ENCODE measurements around the gene ECEL1.

Gene ECEL1

DNA sequence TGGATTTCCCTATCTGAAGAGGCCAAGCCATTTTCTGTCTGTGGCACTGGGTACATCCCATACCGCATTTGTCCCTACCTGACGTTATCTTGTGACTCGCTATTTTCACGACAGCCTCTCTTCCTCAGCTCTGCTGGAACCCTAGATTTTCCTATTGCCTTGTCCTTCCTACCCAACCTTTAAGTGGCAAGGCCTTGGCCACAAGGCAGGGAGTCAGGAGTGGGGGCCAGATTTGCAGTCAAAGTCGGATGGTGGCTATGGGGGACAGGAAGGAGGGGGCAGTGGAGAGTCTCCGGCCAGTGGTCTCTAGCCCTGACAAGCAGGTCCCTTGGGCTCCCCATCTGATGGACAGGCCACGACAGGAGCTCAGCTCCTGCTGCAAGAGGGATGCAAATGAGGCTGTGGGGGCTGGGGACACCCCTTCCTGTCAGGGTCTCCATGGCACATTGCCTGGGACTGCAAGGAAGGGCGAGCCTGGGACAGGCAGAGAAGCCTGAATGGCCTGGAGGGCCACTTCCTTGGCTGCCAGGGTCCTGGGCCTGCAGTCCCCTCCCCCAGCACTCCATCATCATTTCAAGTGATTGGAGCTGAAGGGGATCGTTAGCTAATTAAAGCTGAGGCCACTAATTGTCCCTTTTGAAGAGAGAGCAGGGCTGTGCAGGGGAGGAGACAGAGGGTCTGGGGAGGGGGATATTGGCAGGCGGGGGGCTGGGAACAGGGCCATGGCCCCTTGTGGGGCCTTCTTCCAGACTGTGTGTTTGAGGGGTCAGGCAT lies 6.3 kb upstream of the ECEL1 start:
- ChIA-PET CTCF (interaction anchor here (1.1 kb wide), 1 partner anchor 27 kb away, joined by 3 read pairs; no protein-coding TSS in a partner anchor), POLR2A (no interaction called here)
- Histone ChIP-seq H3K36me3 (ENCODE audit: control insufficient read depth in 2 of 2, insufficient read depth in 1 of 2, low read length in 2 of 2) (no peaks in the 10 kb centered on the region), H3K4me1 (ENCODE audit: control insufficient read depth, insufficient read depth, low read length) (no peaks in the 10 kb centered on the region), H3K9me3 (ENCODE audit: control insufficient read depth, insufficient read depth, low read depth, low read length) (no peaks in the 10 kb centered on the region), H3K4me3 (ENCODE audit: low read depth, low read length) (no peak overlapping the region), H3K27ac (ENCODE audit: extremely low read depth, low read depth, low read length) (no peak overlapping the region)
- no peak for TF ChIP-seq ZNF138 (tag by site-specific recombination; IDR thresholded peaks at IDR 0.05; ENCODE audit: borderline replicate concordance)
- no peak for TF ChIP-seq ZNF629 (tag by site-specific recombination; IDR thresholded peaks at IDR 0.05)
- no peak for TF ChIP-seq ZNF155 (tag by site-specific recombination; IDR thresholded peaks at IDR 0.05)
- TF ChIP-seq ZNF404 (tag by site-specific recombination; IDR thresholded peaks at IDR 0.05), result no peak
- TF ChIP-seq ZNF501 (tag by site-specific recombination; IDR thresholded peaks at IDR 0.05), result no peak
- no peak for TF ChIP-seq ZIC2 (tag by site-specific recombination; IDR thresholded peaks at IDR 0.05)
- TF ChIP-seq ZBTB1 (tag by site-specific recombination; IDR thresholded peaks at IDR 0.05), result no peak
- TF ChIP-seq, protein P1, sequence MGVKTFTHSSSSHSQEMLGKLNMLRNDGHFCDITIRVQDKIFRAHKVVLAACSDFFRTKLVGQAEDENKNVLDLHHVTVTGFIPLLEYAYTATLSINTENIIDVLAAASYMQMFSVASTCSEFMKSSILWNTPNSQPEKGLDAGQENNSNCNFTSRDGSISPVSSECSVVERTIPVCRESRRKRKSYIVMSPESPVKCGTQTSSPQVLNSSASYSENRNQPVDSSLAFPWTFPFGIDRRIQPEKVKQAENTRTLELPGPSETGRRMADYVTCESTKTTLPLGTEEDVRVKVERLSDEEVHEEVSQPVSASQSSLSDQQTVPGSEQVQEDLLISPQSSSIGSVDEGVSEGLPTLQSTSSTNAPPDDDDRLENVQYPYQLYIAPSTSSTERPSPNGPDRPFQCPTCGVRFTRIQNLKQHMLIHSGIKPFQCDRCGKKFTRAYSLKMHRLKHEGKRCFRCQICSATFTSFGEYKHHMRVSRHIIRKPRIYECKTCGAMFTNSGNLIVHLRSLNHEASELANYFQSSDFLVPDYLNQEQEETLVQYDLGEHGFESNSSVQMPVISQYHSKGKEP (tag by site-specific recombination; IDR thresholded peaks at IDR 0.05), result no peak

DNA sequence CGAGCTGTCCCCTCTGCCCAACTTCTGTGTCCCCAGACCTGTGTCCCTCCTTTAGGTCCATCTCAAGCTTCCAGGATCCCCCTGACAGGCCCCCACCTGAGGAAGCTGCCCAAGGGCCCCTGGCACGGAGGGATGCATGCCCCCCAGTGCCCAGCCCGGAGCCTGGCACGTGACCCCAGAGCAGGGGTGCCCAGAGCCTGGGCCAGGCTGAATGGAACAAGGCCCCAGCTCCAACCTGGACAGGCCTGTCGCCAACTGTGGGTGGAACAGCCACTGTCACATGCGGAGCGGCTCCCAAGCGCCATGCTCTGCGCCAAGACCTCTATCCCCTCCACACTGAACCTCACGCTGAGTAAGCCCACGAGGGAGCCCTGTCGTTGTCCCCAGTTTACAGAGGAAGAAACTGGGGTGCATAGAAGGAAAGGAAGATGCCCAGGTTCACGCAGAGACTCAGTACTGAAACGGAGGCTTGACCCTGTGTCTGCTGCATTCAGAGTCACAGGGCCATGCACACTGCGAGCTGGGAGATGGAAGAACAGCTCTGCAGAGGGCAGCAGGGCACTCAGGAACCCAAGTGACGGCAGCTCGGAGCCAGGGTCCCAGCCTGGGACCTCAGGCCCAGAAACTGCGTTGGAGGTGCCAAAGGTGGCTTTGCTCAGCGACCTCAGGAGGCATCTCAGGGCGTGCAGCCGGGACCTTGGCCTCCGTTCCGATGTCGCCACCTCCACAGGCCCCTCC lies 5.5 kb upstream of the ECEL1 start:
- no peaks in the 10 kb centered on the region for H3K9me3 ChIP-seq (ENCODE audit: control insufficient read depth, insufficient read depth, low read depth, low read length)
- no peak for TF ChIP-seq ZNF248 (tag by site-specific recombination; IDR thresholded peaks at IDR 0.05)
- TF ChIP-seq SCRT2 (tag by site-specific recombination; IDR thresholded peaks at IDR 0.05), result no peak
- CTCF ChIA-PET, result interaction anchor here (0.6 kb wide), 1 partner anchor 955 kb away, joined by 3 read pairs; no protein-coding TSS in a partner anchor

DNA sequence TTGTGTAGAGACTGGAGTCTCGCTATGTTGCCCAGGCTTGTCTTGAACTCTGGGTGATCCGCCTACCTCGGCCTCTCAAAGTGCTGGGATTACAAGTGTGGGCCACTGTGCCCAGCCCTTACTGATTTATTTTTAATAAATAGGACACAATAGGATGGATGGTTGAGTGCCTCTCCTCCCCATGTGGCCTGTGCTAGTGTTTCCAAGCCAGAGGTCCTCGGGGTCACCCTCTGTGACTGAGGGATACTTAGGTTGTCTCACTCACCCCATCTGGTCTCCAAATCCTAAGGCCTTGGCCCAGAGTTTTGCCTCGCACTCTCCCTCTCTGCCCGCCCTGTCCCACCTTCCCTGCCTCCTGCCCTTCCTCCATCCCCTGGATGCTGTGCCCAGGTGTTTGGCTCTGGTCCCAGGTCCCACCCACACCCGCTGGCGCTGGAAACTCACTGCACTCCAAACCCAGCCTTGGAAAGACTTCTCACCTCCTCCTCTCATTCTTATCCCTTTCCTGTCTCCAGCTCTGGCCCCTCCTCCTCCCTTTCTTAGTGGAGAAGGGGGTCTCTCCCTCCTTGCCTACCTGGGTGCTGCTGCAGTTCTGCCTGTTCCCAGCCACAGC lies 4.7 kb upstream of the ECEL1 start:
- H3K9me3 ChIP-seq (ENCODE audit: control insufficient read depth, insufficient read depth, low read depth, low read length), result no peaks in the 10 kb centered on the region
- H3K4me1 ChIP-seq (ENCODE audit: control insufficient read depth, insufficient read depth, low read length), result no peaks in the 10 kb centered on the region
- no peaks in the 10 kb centered on the region for H3K36me3 ChIP-seq (ENCODE audit: control insufficient read depth in 2 of 2, insufficient read depth in 1 of 2, low read length in 2 of 2)
- TF ChIP-seq ZFHX2 (tag by site-specific recombination; conservative IDR thresholded peaks at IDR 0.05) (0 out of 2 replicates have a peak, but pooled peaks have one; percentile 32), EGR2 (tag by site-specific recombination; IDR thresholded peaks at IDR 0.05; ENCODE audit: low read depth) (0 out of 2 replicates have a peak, but pooled peaks have one; percentile 34), ZNF423 (tag by site-specific recombination; IDR thresholded peaks at IDR 0.05) (no peak)
- TF ChIP-seq, protein P2, sequence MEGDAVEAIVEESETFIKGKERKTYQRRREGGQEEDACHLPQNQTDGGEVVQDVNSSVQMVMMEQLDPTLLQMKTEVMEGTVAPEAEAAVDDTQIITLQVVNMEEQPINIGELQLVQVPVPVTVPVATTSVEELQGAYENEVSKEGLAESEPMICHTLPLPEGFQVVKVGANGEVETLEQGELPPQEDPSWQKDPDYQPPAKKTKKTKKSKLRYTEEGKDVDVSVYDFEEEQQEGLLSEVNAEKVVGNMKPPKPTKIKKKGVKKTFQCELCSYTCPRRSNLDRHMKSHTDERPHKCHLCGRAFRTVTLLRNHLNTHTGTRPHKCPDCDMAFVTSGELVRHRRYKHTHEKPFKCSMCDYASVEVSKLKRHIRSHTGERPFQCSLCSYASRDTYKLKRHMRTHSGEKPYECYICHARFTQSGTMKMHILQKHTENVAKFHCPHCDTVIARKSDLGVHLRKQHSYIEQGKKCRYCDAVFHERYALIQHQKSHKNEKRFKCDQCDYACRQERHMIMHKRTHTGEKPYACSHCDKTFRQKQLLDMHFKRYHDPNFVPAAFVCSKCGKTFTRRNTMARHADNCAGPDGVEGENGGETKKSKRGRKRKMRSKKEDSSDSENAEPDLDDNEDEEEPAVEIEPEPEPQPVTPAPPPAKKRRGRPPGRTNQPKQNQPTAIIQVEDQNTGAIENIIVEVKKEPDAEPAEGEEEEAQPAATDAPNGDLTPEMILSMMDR (tag by site-specific recombination; IDR thresholded peaks at IDR 0.05), result no peak
- H3K27ac ChIP-seq (ENCODE audit: extremely low read depth, low read depth, low read length), result no peak overlapping the region
- POLR2A ChIA-PET, result no interaction called here
- CTCF ChIA-PET, result interaction anchor here (0.6 kb wide), 1 partner anchor 956 kb away, joined by 3 read pairs; no protein-coding TSS in a partner anchor
- no peak overlapping the region for H3K4me3 ChIP-seq (ENCODE audit: low read depth, low read length)

More for the DNA sequence above, 5.5 kb upstream of the ECEL1 start:
- Histone ChIP-seq H3K4me3 (ENCODE audit: low read depth, low read length) (no peak overlapping the region), H3K27ac (ENCODE audit: extremely low read depth, low read depth, low read length) (no peak overlapping the region), H3K4me1 (ENCODE audit: control insufficient read depth, insufficient read depth, low read length) (no peaks in the 10 kb centered on the region), H3K36me3 (ENCODE audit: control insufficient read depth in 2 of 2, insufficient read depth in 1 of 2, low read length in 2 of 2) (no peaks in the 10 kb centered on the region)
- POLR2A ChIA-PET, result no interaction called here

All from HEK293 (cell line).